IMR-90 (cell line): ENCODE data around the gene CNPY3. TPM values are rescaled to one million over a fixed set of nuclear protein-coding genes. Genes with fewer than 3 reads are reported as not detected.

Experiments used
- ATAC-seq: fragments of 200-7000 bp; cut with Tn5 transposase; 2 replicates; pipeline ENCODE4 v1.9.1; 2020; ENCODE audit warnings: low read depth, mild to moderate bottlenecking, moderate library complexity
- BruUV-seq: library from RNA; stranded (reverse); fragments of 400-500 nt; replicated peaks from 2 replicates; lab custom pipeline; 2021; lab: Mats Ljungman, UMichigan
- CTCF ChIA-PET: fragments of 300-600 bp; formaldehyde crosslinking; extraction: SDS; loops from one replicate; lab custom pipeline; 2021; ENCODE audit warnings: antibody characterized with exemption; lab: Yijun Ruan, JAX
- POLR2A ChIA-PET: fragments of 300-600 bp; sonication (Branson Sonifier 250); formaldehyde crosslinking; loops from one replicate; lab custom pipeline; 2022; ENCODE audit warnings: antibody characterized with exemption; ENCODE audit not compliant: unreplicated experiment; lab: Charles Lee
- DNase-seq: peaks from one replicate; pipeline ENCODE4 v3.0.0; 2013
- H2AFZ ChIP-seq: replicated peaks from 2 replicates; pipeline ENCODE3; 2013; ENCODE audit warnings: low read length, mild to moderate bottlenecking; ENCODE audit not compliant: poor library complexity
- H2AK5ac ChIP-seq: 2 replicates; pipeline ENCODE4 v1.6.1; 2013; ENCODE audit warnings: low read depth, low read length, inconsistent platforms
- H2AK9ac ChIP-seq: replicated peaks from 2 replicates; pipeline ENCODE3; 2013; ENCODE audit warnings: mild to moderate bottlenecking, low read depth, low read length, moderate library complexity; ENCODE audit not compliant: poor library complexity
- H2BK120ac ChIP-seq: 2 replicates; pipeline ENCODE4 v1.6.1; 2013; ENCODE audit warnings: low read depth, low read length, inconsistent platforms
- H2BK15ac ChIP-seq: 3 replicates; pipeline ENCODE4 v1.6.1; 2013; ENCODE audit warnings: low read depth, low read length, inconsistent platforms
- H2BK20ac ChIP-seq: 2 replicates; pipeline ENCODE4 v1.6.1; 2013; ENCODE audit warnings: low read depth, mild to moderate bottlenecking, inconsistent platforms, low read length, moderate library complexity
- H2BK5ac ChIP-seq: 2 replicates; pipeline ENCODE4 v1.6.1; 2013; ENCODE audit warnings: mild to moderate bottlenecking, low read depth, low read length, inconsistent platforms; ENCODE audit not compliant: poor library complexity, severe bottlenecking
- H3K14ac ChIP-seq: replicated peaks from 2 replicates; pipeline ENCODE4 v1.6.1; 2013; ENCODE audit warnings: low read depth, low read length, inconsistent platforms
- H3K18ac ChIP-seq: 2 replicates; pipeline ENCODE4 v1.6.1; 2013; ENCODE audit warnings: low read depth, low read length, control low read depth
- H3K23ac ChIP-seq: 2 replicates; pipeline ENCODE4 v1.6.1; 2013; ENCODE audit warnings: low read depth, low read length, inconsistent platforms
- H3K27ac ChIP-seq: 2 replicates; pipeline ENCODE4 v1.5.1; 2013; ENCODE audit warnings: mild to moderate bottlenecking, control low read depth, low read length; ENCODE audit not compliant: insufficient read depth
- H3K27me3 ChIP-seq: 2 replicates; pipeline ENCODE4 v1.6.1; 2013; ENCODE audit warnings: low read length; ENCODE audit not compliant: control insufficient read depth, insufficient read depth
- H3K36me3 ChIP-seq: 2 replicates; pipeline ENCODE4 v1.6.1; 2013; ENCODE audit warnings: low read length, mixed read lengths; ENCODE audit not compliant: control insufficient read depth, insufficient read depth
- H3K4ac ChIP-seq: 2 replicates; pipeline ENCODE4 v1.6.1; 2013; ENCODE audit warnings: low read depth, low read length, inconsistent platforms
- H3K4me1 ChIP-seq: 2 replicates; pipeline ENCODE4 v1.6.1; 2013; ENCODE audit warnings: low read length, mixed read lengths; ENCODE audit not compliant: control insufficient read depth, insufficient read depth
- H3K4me2 ChIP-seq: 2 replicates; pipeline ENCODE4 v1.6.1; 2013; ENCODE audit warnings: low read depth, mild to moderate bottlenecking, control low read depth, low read length, moderate library complexity
- H3K4me3 ChIP-seq: 2 replicates; pipeline ENCODE4 v1.5.1; 2013; ENCODE audit warnings: low read depth, mild to moderate bottlenecking, control low read depth, low read length, moderate library complexity; ENCODE audit not compliant: insufficient read depth
- H3K56ac ChIP-seq: 2 replicates; pipeline ENCODE4 v1.6.1; 2013; ENCODE audit warnings: low read length, inconsistent platforms; ENCODE audit not compliant: insufficient read depth; ENCODE audit errors: extremely low read depth
- H3K79me1 ChIP-seq, 2 experiments: 2 replicates each; pipeline ENCODE4 v1.6.1; 2013; ENCODE audit warnings: low read length in 2 of 2, inconsistent platforms in 1 of 2, low read depth in 1 of 2
- H3K9ac ChIP-seq: 2 replicates; pipeline ENCODE4 v1.6.1; 2013; ENCODE audit warnings: low read depth, low read length, control low read depth
- H3K9me1 ChIP-seq: 2 replicates; pipeline ENCODE4 v1.6.1; 2013; ENCODE audit warnings: low read length, inconsistent platforms; ENCODE audit not compliant: insufficient read depth
- H3K9me3 ChIP-seq: 2 replicates; pipeline ENCODE4 v1.6.1; 2013; ENCODE audit warnings: low read length; ENCODE audit not compliant: control insufficient read depth, insufficient read depth
- H4K20me1 ChIP-seq: 2 replicates; pipeline ENCODE4 v1.6.1; 2013; ENCODE audit warnings: low read length, inconsistent platforms; ENCODE audit not compliant: insufficient read depth
- H4K5ac ChIP-seq: 2 replicates; pipeline ENCODE4 v1.6.1; 2013; ENCODE audit warnings: mild to moderate bottlenecking, low read depth, low read length, control low read depth
- H4K8ac ChIP-seq, 2 experiments: 2 replicates each; pipeline ENCODE4 v1.6.1; 2013; ENCODE audit warnings: low read depth in 2 of 2, low read length in 2 of 2, control low read depth in 1 of 2, inconsistent platforms in 1 of 2
- H4K91ac ChIP-seq: 2 replicates; pipeline ENCODE4 v1.6.1; 2013; ENCODE audit warnings: low read depth, low read length, inconsistent platforms; ENCODE audit not compliant: insufficient read depth
- CEBPB ChIP-seq: IDR thresholded peaks from 2 replicates; pipeline ENCODE4 v1.6.1; 2012; ENCODE audit warnings: low read depth, low read length, improper control_type of control experiment
- CHD1 ChIP-seq: IDR thresholded peaks from 2 replicates; pipeline ENCODE4 v1.6.1; 2012; ENCODE audit warnings: low read depth, low read length, improper control_type of control experiment
- CTCF ChIP-seq: conservative IDR thresholded peaks from 2 replicates; pipeline ENCODE4 v1.5.1; 2012; ENCODE audit warnings: mild to moderate bottlenecking, low read depth, low read length, improper control_type of control experiment
- FOS ChIP-seq: fragments of 150-350 bp; IDR thresholded peaks from 2 replicates; pipeline ENCODE4 v1.6.1; 2016; ENCODE audit warnings: low read depth, low read length
- MAFK ChIP-seq: IDR thresholded peaks from 2 replicates; pipeline ENCODE4 v1.6.1; 2012; ENCODE audit warnings: low read depth, low read length, improper control_type of control experiment
- MAZ ChIP-seq: IDR thresholded peaks from 2 replicates; pipeline ENCODE4 v1.6.1; 2012; ENCODE audit warnings: low read depth, mild to moderate bottlenecking, low read length, improper control_type of control experiment, moderate library complexity, borderline replicate concordance
- MXI1 ChIP-seq: IDR thresholded peaks from 2 replicates; pipeline ENCODE4 v1.6.1; 2012; ENCODE audit warnings: low read depth, mild to moderate bottlenecking, low read length, moderate library complexity, borderline replicate concordance
- POLR2A ChIP-seq: IDR thresholded peaks from 2 replicates; pipeline ENCODE4 v1.6.1; 2012; ENCODE audit warnings: mild to moderate bottlenecking, low read depth, low read length
- RAD21 ChIP-seq: IDR thresholded peaks from 2 replicates; pipeline ENCODE4 v1.6.1; 2012; ENCODE audit warnings: low read length, improper control_type of control experiment
- RCOR1 ChIP-seq: IDR thresholded peaks from 2 replicates; pipeline ENCODE4 v1.6.1; 2012; ENCODE audit warnings: mild to moderate bottlenecking, low read length, improper control_type of control experiment; ENCODE audit not compliant: insufficient replicate concordance
- SMC3 ChIP-seq: fragments of 150-350 bp; IDR thresholded peaks from 2 replicates; pipeline ENCODE4 v1.6.1; 2016; ENCODE audit warnings: low read depth, mild to moderate bottlenecking, antibody characterized with exemption, low read length, moderate library complexity
- USF2 ChIP-seq: fragments of 150-350 bp; IDR thresholded peaks from 2 replicates; pipeline ENCODE4 v1.6.1; 2017; ENCODE audit warnings: mild to moderate bottlenecking, antibody characterized with exemption, low read length, low read depth
- WGBS, 2 experiments: methylation state at CpG; one replicate each; pipeline versions ENCODE4 v1.1.5 to v1.1.7; 2013; ENCODE audit warnings: missing lambda C conversion rate in 2 of 2; ENCODE audit not compliant: insufficient read length in 1 of 2; ENCODE audit errors: extremely low coverage in 2 of 2; 5-methylcytosine and 5-hydroxymethylcytosine counted together
- dilution Hi-C: fragments of 300-500 bp; cut with HindIII; formaldehyde crosslinking; loops from one replicate; pipeline ENCODE4 v1.14.3; 2018; ENCODE audit warnings: low sequenced_read_pairs; ENCODE audit not compliant: unreplicated experiment
- in situ Hi-C: fragments of 300-500 bp; cut with MboI; formaldehyde crosslinking; loops from 3 replicates; pipeline ENCODE4 v1.14.3; 2019; ENCODE audit warnings: low sequenced_read_pairs, inconsistent platforms, mixed read lengths
- intact Hi-C: fragments of 100-400 bp; cut with micrococcal nuclease; formaldehyde crosslinking; loops from 2 replicates; pipeline ENCODE4 v1.10.0; 2022
- polyA plus RNA-seq, 3 experiments: library from polyadenylated mRNA; depleted of rRNA; stranded (reverse); fragments of >200 nt; gene quantifications; 2 replicates each; pipeline ENCODE4 v1.2.3, GENCODE V29; 2012; ENCODE audit warnings: low replicate concordance in 1 of 3
- total RNA-seq: library from RNA; depleted of rRNA; stranded (reverse); fragments of >200 nt; gene quantifications from 2 replicates; pipeline ENCODE4 v1.2.3, GENCODE V29; 2012

CNPY3 gene
- total and polyA plus RNA-seq, 2 of the 4 experiments (the other 2 are of a cell fraction) = 13.3 to 39.2 TPM

GRCh38 chr6:42901538-42901957 is 27.7 kb upstream of the CNPY3 start:
- Histone ChIP-seq H2BK15ac (no peak overlapping the region), H3K56ac (no peak overlapping the region), H3K4me1 (peaks cover 3% of the 10 kb centered on the region; the same call in 1 of the 2 replicates), H4K91ac (no peak overlapping the region), H4K8ac (no peak overlapping the region; a peak in 1 of 4 replicates), H2AK5ac (no peak overlapping the region), H3K9me3 (no peaks in the 10 kb centered on the region), H3K4ac (no peak overlapping the region), H3K18ac (no peak overlapping the region), H4K5ac (no peak overlapping the region), H3K23ac (no peak overlapping the region), H3K36me3 (no peaks in the 10 kb centered on the region), H3K9ac (no peak overlapping the region), H3K4me2 (0 out of 2 replicates have a peak overlapping the region, but pooled peaks have one; percentile 60), H3K4me3 (no peak overlapping the region), H2BK5ac (no peak overlapping the region), H2AFZ (peak overlapping the region; percentile 1), H2AK9ac (no peak overlapping the region), H2BK20ac (no peak overlapping the region), H3K27ac (no peak overlapping the region), H3K79me1 (no peaks in the 10 kb centered on the region), H4K20me1 (no peaks in the 10 kb centered on the region), H2BK120ac (no peak overlapping the region), H3K14ac (no peak overlapping the region), H3K9me1 (no peaks in the 10 kb centered on the region), H3K27me3 (no peaks in the 10 kb centered on the region)
- ChIA-PET POLR2A (no interaction called here), CTCF (interaction anchor here (0.6 kb wide), 2 partner anchors 100 to 127 kb away, joined by 3 read pairs; no protein-coding TSS in a partner anchor)
- WGBS, 2 experiments = 0% methylated on average over 1 of the region's 11 CpGs; no CpG with 5 or more reads in 1 of the 2 experiments
- peak; percentile 99 for ATAC-seq
- TF ChIP-seq POLR2A (no peak), MAZ (no peak), SMC3 (peak; percentile 73), CTCF (peak; percentile 84), CHD1 (no peak), USF2 (no peak), RCOR1 (no peak), CEBPB (no peak), RAD21 (peak; percentile 94), MAFK (no peak), FOS (no peak), MXI1 (no peak)
- dilution Hi-C loops (no loop called here), intact Hi-C loops (loop anchor here (1.0 to 10.0 kb wide), 6 partner anchors 76 to 433 kb away; partner anchors contain the start of genes KLHDC3 and PEX6), in situ Hi-C loops (loop anchor here (10.0 kb wide), 1 partner anchor 243 kb away; no protein-coding TSS in a partner anchor)
- DNase-seq = peak; percentile 80
- no TSS peak for BruUV-seq
